DMS 273 (cell line): ENCODE measurements around the gene RASSF5.
"Not testable (repeated sequence)": the region's sequence is repeated elsewhere in the genome, so short reads cannot be mapped to it uniquely, and the experiment has no call there.

Source experiments
- DNase-seq: peaks from one replicate; lab custom pipeline; 2025; ENCODE audit not compliant: unreplicated experiment; lab: John Stamatoyannopoulos, UW

The RASSF5 gene

GRCh38 chr1:206563367-206564207, 56.3 kb downstream of the RASSF5 start:
- DNase-seq: no peak

- DNase-seq: no peak
Observed at GRCh38 chr1:206565995-206566394, 58.7 kb downstream of the RASSF5 start.

- no peak for DNase-seq
Observed at GRCh38 chr1:206566999-206567398, 59.7 kb downstream of the RASSF5 start.

- DNase-seq: no peak
Observed at GRCh38 chr1:206568256-206568655, 60.9 kb downstream of the RASSF5 start.

GRCh38 chr1:206568779-206569352, 61.5 kb downstream of the RASSF5 start:
- DNase-seq: no peak

GRCh38 chr1:206569556-206569955, 62.2 kb downstream of the RASSF5 start:
- no peak for DNase-seq

GRCh38 chr1:206570529-206570928, 63.2 kb downstream of the RASSF5 start:
- no peak for DNase-seq

- no peak for DNase-seq
Observed at GRCh38 chr1:206572835-206573234, 65.5 kb downstream of the RASSF5 start.

GRCh38 chr1:206573319-206573718, 66.0 kb downstream of the RASSF5 start:
- DNase-seq: no peak

GRCh38 chr1:206573762-206574161, 66.4 kb downstream of the RASSF5 start:
- DNase-seq: no peak

GRCh38 chr1:206575165-206575893, 68.0 kb downstream of the RASSF5 start:
- DNase-seq: peak; percentile 86

- no peak for DNase-seq
Observed at GRCh38 chr1:206575894-206576737, 68.8 kb downstream of the RASSF5 start.

- DNase-seq: no peak
Observed at GRCh38 chr1:206577626-206578025, 70.3 kb downstream of the RASSF5 start.

GRCh38 chr1:206578068-206578977, 71.0 kb downstream of the RASSF5 start:
- no peak for DNase-seq

- peak; percentile 35 for DNase-seq
Observed at GRCh38 chr1:206578978-206579374, 71.6 kb downstream of the RASSF5 start.

GRCh38 chr1:206579747-206580437, 72.6 kb downstream of the RASSF5 start:
- DNase-seq: no peak

- no peak for DNase-seq
Observed at GRCh38 chr1:206580438-206581113, 73.2 kb downstream of the RASSF5 start.

GRCh38 chr1:206581114-206581497, 73.8 kb downstream of the RASSF5 start:
- DNase-seq: not testable (repeated sequence)

- peak; percentile 17 for DNase-seq
Observed at GRCh38 chr1:206581571-206581981, 74.2 kb downstream of the RASSF5 start.
